Transverse colon (tissue), 4 donors: ENCODE data around the gene DCPS. TPM values are rescaled to one million over a fixed set of nuclear protein-coding genes. Genes with fewer than 3 reads are reported as not detected.

Source experiments
- DNase-seq: peaks from one replicate; pipeline ENCODE4 v3.0.0-alpha.2; 2019
- H3K27ac ChIP-seq, 4 donors: fragments of 200-600 bp; sonication (generic); 2 replicates each; pipeline ENCODE4 v1.5.1; 2016 to 2018; ENCODE audit warnings: inconsistent platforms in 4 of 4
- H3K27me3 ChIP-seq: fragments of 200-600 bp; sonication (generic); 2 replicates; pipeline ENCODE4 v1.5.1; 2017; ENCODE audit warnings: inconsistent platforms
- H3K36me3 ChIP-seq, 4 donors: fragments of 200-600 bp; sonication (generic); 2 replicates each; pipeline ENCODE4 v1.5.1; 2017 to 2019; ENCODE audit warnings: inconsistent platforms in 4 of 4
- H3K4me1 ChIP-seq, 4 donors: fragments of 200-600 bp; sonication (generic); 2 replicates each; pipeline ENCODE4 v1.5.1; 2017 to 2020; ENCODE audit warnings: inconsistent platforms in 4 of 4
- H3K4me3 ChIP-seq, 4 donors: fragments of 200-600 bp; sonication (generic); 1 replicate in 1 of 4; 2 replicates in 3 of 4; pipeline versions ENCODE4 v1.5.1 to v1.6.1; 2017 to 2019; ENCODE audit warnings: inconsistent platforms in 4 of 4
- H3K9me3 ChIP-seq, 2 donors: fragments of 200-600 bp; sonication (generic); 2 replicates each; pipeline ENCODE4 v1.5.1; 2017 to 2019; ENCODE audit warnings: inconsistent platforms in 2 of 2
- EP300 ChIP-seq: sonication (generic); formaldehyde crosslinking; IDR thresholded peaks from one replicate; pipeline ENCODE4 v1.6.1; 2017; ENCODE audit warnings: antibody characterized with exemption, low read depth
- POLR2A ChIP-seq: fragments of 450-650 bp; IDR thresholded peaks from one replicate; pipeline ENCODE4 v1.6.1; 2016; ENCODE audit warnings: antibody characterized with exemption, mild to moderate bottlenecking, moderate library complexity
- POLR2AphosphoS5 ChIP-seq, 3 donors: sonication (generic); formaldehyde crosslinking; IDR thresholded peaks; one replicate each; pipeline ENCODE4 v1.6.1; 2016; ENCODE audit warnings: antibody characterized with exemption in 3 of 3
- WGBS, 2 donors: methylation state at CpG; one replicate each; pipeline ENCODE4 v1.1.5; 2018; ENCODE audit warnings: low coverage in 1 of 2; 5-methylcytosine and 5-hydroxymethylcytosine counted together
- in situ Hi-C, 4 donors: fragments of 200-750 bp; cut with MboI; loops; one replicate each; pipeline versions ENCODE4 v1.15.0 to v1.15.1; 2017; ENCODE audit warnings: low sequenced_read_pairs in 3 of 4, low pct_ligation_motif_present in 1 of 4, low pct_unique_long_range_greater_than_20kb in 1 of 4
- intact Hi-C: fragments of 100-400 bp; cut with DNase I; formaldehyde crosslinking; loops from one replicate; pipeline ENCODE4 v1.15.1; 2023; ENCODE audit warnings: low total_unique reads
- total RNA-seq, 4 donors: library from RNA; depleted of rRNA; stranded (reverse); fragments of >200 nt; gene quantifications; one replicate each; pipeline ENCODE4 v1.1.0, GENCODE V29; 2016
- TF ChIP-seq, protein P1 (sequence below), 5 experiments: fragments of 200-600 bp in 3 of 5; fragments of 450-650 bp in 2 of 5; sonication (generic) in 3 of 5; IDR thresholded peaks; 1 replicate in 2 of 5; 2 replicates in 3 of 5; pipeline ENCODE4 v1.5.1; 2016 to 2017; ENCODE audit warnings: antibody characterized with exemption in 5 of 5, inconsistent platforms in 3 of 5, mild to moderate bottlenecking in 2 of 5, moderate library complexity in 1 of 5

The DCPS gene
- total RNA-seq, 4 donors from 2014 or later = 0.40 to 13.7 (median 11.3) TPM

DNA sequence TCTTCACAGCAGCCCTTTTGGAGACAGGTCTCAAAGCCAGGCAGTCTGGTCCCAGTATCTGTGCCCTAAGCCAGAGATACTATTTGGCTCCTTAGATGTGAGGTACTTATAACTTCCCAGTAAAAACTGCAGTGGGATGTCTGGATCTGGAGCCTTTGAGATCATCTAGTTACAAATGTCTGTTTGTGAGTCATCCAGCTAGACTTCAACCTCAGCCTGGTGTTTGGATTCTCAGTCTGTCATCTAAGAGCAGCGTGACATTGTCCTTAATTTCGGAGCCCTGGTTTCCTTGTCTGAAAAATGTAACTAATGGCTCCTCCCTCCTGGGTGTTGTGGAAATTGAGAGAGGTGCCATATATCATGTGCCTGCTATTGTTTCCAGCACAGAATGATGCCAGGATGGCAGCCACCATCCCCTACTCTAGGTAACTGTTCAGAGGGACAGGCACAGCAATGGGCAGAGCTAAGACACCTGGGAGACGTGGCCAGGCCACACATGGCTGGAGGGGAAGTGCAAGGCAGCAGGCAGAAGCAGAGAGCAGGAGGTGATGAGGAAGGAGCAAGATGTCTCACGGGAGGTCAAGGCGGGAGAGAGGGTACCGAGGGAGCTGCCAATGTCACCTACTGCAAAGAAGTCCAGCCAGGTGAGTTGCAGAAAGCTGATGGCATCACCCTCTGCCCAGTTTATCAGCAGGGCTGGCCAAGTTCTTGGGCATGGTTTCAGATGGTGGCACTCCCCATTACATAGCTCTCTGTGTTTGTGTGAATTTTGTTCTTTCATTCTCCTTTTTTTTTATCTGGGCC is 31.0 kb downstream of the DCPS start:
- in situ Hi-C loops = no loop called here
- no peak for DNase-seq
- H3K27ac ChIP-seq = no peak overlapping the region
- H3K4me1 ChIP-seq = peaks cover 0 to 9% (median 0%) of the 10 kb centered on the region in 4 donors
- no peaks in the 10 kb centered on the region for H3K9me3 ChIP-seq
- intact Hi-C loops = no loop called here
- H3K27me3 ChIP-seq = no peaks in the 10 kb centered on the region
- TF ChIP-seq POLR2AphosphoS5 (IDR thresholded peaks at IDR 0.05) (no peak), EP300 (no peak), POLR2A (no peak)
- TF ChIP-seq, protein P1, sequence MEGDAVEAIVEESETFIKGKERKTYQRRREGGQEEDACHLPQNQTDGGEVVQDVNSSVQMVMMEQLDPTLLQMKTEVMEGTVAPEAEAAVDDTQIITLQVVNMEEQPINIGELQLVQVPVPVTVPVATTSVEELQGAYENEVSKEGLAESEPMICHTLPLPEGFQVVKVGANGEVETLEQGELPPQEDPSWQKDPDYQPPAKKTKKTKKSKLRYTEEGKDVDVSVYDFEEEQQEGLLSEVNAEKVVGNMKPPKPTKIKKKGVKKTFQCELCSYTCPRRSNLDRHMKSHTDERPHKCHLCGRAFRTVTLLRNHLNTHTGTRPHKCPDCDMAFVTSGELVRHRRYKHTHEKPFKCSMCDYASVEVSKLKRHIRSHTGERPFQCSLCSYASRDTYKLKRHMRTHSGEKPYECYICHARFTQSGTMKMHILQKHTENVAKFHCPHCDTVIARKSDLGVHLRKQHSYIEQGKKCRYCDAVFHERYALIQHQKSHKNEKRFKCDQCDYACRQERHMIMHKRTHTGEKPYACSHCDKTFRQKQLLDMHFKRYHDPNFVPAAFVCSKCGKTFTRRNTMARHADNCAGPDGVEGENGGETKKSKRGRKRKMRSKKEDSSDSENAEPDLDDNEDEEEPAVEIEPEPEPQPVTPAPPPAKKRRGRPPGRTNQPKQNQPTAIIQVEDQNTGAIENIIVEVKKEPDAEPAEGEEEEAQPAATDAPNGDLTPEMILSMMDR (IDR thresholded peaks at IDR 0.05) = no peak
- H3K4me3 ChIP-seq = no peak overlapping the region
- H3K36me3 ChIP-seq = no peaks in the 10 kb centered on the region
- 90 to 100% methylated on average over 1 to 6 of the region's 6 CpGs for WGBS, 2 donors

DNA sequence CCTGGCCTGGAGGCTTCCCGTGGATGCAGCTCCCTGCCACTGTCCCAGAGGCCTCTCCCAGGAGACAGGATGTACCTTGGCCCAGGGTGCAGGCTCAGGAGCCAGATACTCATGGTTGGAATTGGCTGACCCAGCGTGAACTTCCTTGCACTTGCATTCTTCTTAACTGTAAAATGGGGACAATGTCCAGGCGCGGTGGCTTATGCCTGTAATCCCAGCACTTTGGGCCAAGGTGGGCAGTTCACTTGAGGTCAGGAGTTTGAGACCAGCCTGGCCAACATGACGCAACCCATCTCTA is 31.6 kb downstream of the DCPS start:
- Histone ChIP-seq H3K27me3 (no peaks in the 10 kb centered on the region), H3K4me3 (no peak overlapping the region), H3K36me3 (no peaks in the 10 kb centered on the region), H3K4me1 (peaks cover 0 to 11% (median 0%) of the 10 kb centered on the region in 4 donors), H3K9me3 (no peaks in the 10 kb centered on the region), H3K27ac (no peak overlapping the region)
- intact Hi-C loops (no loop called here), in situ Hi-C loops (no loop called here)
- WGBS, 2 donors = 81 to 100% methylated on average over 3 to 5 of the region's 5 CpGs
- no peak for DNase-seq
- TF ChIP-seq POLR2AphosphoS5 (IDR thresholded peaks at IDR 0.05) = peak in 1 of 3 donors; percentile 16
- TF ChIP-seq, protein P1 (IDR thresholded peaks at IDR 0.05) = no peak

DNA sequence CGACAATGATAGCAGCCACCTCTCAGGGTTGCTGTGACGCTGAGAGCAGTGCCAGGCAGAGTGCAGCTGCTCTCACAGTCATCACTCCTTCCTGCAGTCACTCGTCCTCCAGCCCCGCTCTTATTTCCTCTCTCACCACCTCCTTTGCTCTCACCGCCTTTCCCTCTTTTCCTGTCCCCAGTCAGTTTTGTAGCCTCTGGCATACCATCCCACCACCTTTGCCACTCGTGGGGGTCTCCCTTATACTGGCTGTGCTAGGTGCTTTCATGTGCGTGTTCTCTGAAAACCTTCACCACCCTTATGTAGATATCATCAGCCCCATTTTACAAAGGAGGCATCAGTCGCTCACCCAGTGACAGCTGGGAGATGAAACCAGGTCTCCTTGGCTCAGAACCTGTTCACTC is 32.3 kb downstream of the DCPS start:
- no peak for DNase-seq
- Histone ChIP-seq H3K9me3 (no peaks in the 10 kb centered on the region), H3K27ac (no peak overlapping the region), H3K4me1 (peaks cover 0 to 11% (median 0%) of the 10 kb centered on the region in 4 donors), H3K4me3 (no peak overlapping the region), H3K36me3 (no peaks in the 10 kb centered on the region), H3K27me3 (no peaks in the 10 kb centered on the region)
- intact Hi-C loops (no loop called here), in situ Hi-C loops (no loop called here)
- 79 to 90% methylated on average over 4 to 8 of the region's 8 CpGs for WGBS, 2 donors
- TF ChIP-seq, protein P1 (IDR thresholded peaks at IDR 0.05) = no peak
- TF ChIP-seq POLR2A (no peak), POLR2AphosphoS5 (IDR thresholded peaks at IDR 0.05) (no peak), EP300 (no peak)

DNA sequence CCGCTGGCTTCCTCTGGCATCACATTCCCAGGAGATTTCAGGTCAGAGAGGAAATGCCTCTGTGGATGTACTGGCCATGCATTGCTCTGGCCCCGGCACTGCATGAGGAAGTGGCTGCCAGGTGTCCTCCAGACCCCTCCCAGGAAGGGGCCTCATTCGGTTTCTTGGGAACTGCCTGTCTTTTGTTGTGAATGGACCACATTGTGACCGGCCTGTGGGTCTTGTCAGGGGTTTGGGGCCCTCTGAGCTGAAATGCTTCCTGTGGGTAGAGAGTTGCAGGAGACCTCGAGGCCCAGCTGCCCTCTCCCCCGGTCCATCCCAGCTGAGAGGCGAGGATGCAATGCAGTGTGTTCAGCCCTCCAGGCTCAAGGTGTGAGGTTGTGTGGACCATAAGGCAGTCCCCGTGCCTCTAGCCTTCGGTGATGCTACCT is 32.8 kb downstream of the DCPS start:
- no peak for DNase-seq
- Histone ChIP-seq H3K4me3 (no peak overlapping the region), H3K4me1 (peaks cover 0 to 11% (median 0%) of the 10 kb centered on the region in 4 donors), H3K36me3 (no peaks in the 10 kb centered on the region), H3K9me3 (no peaks in the 10 kb centered on the region), H3K27me3 (no peaks in the 10 kb centered on the region), H3K27ac (no peak overlapping the region)
- WGBS, 2 donors = 91% methylated on average over 7 of the region's 9 CpGs; no CpG with 5 or more reads in 1 of the 2 donors
- intact Hi-C loops (no loop called here), in situ Hi-C loops (no loop called here)
- TF ChIP-seq POLR2AphosphoS5 (IDR thresholded peaks at IDR 0.05) (no peak), POLR2A (no peak)

DNA sequence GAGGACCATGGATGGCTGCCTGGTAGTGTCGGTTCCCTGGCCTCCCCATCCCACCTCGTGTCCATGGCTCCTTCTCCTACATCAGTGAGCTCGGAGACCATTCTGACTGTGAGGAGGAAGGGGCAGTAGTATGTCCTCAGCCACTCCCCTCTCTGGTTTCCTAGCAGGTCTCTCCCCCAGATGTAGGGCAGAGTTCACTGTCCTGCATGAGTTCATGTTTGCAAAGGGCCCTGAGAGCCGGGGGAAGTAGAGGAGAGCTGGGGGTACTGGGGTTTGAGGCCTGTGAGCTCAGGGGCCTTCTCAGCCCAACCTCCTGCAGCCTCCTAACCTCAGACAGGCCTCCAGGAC is 33.2 kb downstream of the DCPS start:
- Histone ChIP-seq H3K4me3 (no peak overlapping the region), H3K4me1 (peaks cover 0 to 11% (median 0%) of the 10 kb centered on the region in 4 donors), H3K36me3 (no peaks in the 10 kb centered on the region), H3K27me3 (no peaks in the 10 kb centered on the region), H3K27ac (no peak overlapping the region), H3K9me3 (no peaks in the 10 kb centered on the region)
- in situ Hi-C loops = no loop called here
- TF ChIP-seq, protein P1 (IDR thresholded peaks at IDR 0.05) = no peak
- TF ChIP-seq EP300 (no peak), POLR2AphosphoS5 (IDR thresholded peaks at IDR 0.05) (no peak), POLR2A (no peak)
- DNase-seq = no peak
- intact Hi-C loops = no loop called here
- 88% methylated on average over 4 of the region's 4 CpGs; no CpG with 5 or more reads in 1 of the 2 donors for WGBS, 2 donors
